ENCODE measurements around the gene PDIA5.

GRCh38 chr3:123129092-123129491, 62.3 kb downstream of the PDIA5 start:
- no peak for TF ChIP-seq CTCF (IDR thresholded peaks at IDR 0.05)
- TF ChIP-seq POLR2A (IDR thresholded peaks at IDR 0.05), result no peak
